ENCODE data around the gene DSCAM.

DSCAM gene

GRCh38 chr21:39968010-39968409 is 878.9 kb downstream of the DSCAM start:
- H3K4me3 ChIP-seq (replicated peaks in 1 of 2; ENCODE audit: low read depth in 2 of 2, low read length in 2 of 2) = no peak overlapping the region
- no peak for DNase-seq (ENCODE audit: low read depth in 2 of 2)
- TF ChIP-seq CTCF (IDR thresholded peaks at IDR 0.05; ENCODE audit: low read depth, low read length) = no peak

GRCh38 chr21:39966786-39967185 is 880.2 kb downstream of the DSCAM start:
- DNase-seq (ENCODE audit: low read depth in 2 of 2) = no peak
- H3K4me3 ChIP-seq (replicated peaks in 1 of 2; ENCODE audit: low read depth in 2 of 2, low read length in 2 of 2) = no peak overlapping the region
- no peak for TF ChIP-seq CTCF (IDR thresholded peaks at IDR 0.05; ENCODE audit: low read depth, low read length)

GRCh38 chr21:39965026-39965425 is 881.9 kb downstream of the DSCAM start:
- TF ChIP-seq CTCF (IDR thresholded peaks at IDR 0.05; ENCODE audit: low read depth, low read length) = no peak
- H3K4me3 ChIP-seq (replicated peaks in 1 of 2; ENCODE audit: low read depth in 2 of 2, low read length in 2 of 2) = no peak overlapping the region
- DNase-seq (ENCODE audit: low read depth in 2 of 2) = no peak

GRCh38 chr21:39961251-39961650 is 885.7 kb downstream of the DSCAM start:
- TF ChIP-seq CTCF (IDR thresholded peaks at IDR 0.05; ENCODE audit: low read depth, low read length) = no peak
- H3K4me3 ChIP-seq (replicated peaks in 1 of 2; ENCODE audit: low read depth in 2 of 2, low read length in 2 of 2) = no peak overlapping the region
- no peak for DNase-seq (ENCODE audit: low read depth in 2 of 2)
